T-helper 1 cell (primary cell): ENCODE data around the gene PF4V1.
"Not testable (repeated sequence)": the region's sequence is repeated elsewhere in the genome, so short reads cannot be mapped to it uniquely, and the experiment has no call there.

Experiments
- DNase-seq, 5 donors: peaks; one replicate each; pipeline ENCODE4 v3.0.0-alpha.2; 2012 to 2020

Gene PF4V1

GRCh38 chr4:73870768-73871167 lies 17.7 kb downstream of the PF4V1 start:
- no peak for DNase-seq

GRCh38 chr4:73871511-73872310 lies 18.6 kb downstream of the PF4V1 start:
- no peak for DNase-seq

DNA sequence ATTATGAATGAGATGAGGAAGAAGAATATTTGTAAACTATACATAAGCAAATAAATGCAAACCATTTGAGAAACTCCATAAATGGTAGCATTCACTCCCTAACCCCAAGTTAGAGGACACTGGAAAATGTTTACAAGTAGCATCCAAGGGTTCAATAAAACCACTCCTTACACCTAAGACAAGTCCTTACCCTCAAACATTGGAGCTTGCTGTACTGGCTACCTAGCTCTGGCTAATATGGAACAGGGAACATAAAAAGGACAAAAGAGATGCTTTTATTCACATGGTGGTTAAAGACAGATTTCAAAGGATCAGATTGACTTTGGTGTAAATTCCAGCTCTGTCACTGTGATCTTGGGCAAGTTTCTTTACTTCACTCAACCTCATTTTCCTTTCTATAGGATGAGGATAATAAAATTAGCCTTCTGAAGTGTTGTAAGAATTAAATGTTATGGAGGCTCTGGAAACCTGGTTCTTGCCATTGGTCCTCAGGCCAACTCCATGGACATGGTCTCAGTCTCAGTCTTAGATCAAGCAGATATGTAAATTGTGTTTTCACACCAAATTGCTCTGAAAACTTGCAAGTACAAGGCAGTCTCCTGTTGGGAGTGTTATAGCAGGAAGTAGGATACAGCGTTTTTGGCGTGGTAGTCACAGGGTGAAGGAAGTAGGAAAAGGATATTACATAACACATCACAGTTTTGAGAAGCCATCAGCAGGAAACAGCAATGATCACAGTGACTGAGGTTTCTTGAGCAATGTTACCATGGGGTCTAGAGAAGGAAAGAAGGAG lies 19.4 kb downstream of the PF4V1 start:
- DNase-seq = no peak

DNA sequence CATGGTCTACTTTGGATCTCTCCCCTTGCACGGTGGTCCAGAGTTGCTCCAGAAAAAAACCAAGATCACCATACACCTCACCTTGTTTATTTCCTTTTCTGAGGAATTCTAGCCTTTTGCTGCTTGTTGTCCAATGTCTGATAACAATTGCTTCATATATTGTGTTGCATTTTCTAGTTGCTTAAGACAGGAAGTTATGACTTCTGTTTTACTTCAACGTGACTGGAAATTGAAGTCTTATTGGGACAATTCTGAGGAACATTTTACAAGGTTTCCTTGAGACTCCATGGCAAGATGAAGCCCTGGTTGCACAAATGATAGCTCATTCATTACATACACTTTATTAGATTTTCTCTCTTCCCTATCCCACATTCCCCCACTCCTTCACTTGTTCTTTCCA lies 21.3 kb downstream of the PF4V1 start:
- DNase-seq = no peak

GRCh38 chr4:73875401-73875800 lies 22.3 kb downstream of the PF4V1 start:
- no peak for DNase-seq

- DNase-seq = no peak
Observed at GRCh38 chr4:73883306-73883705, 30.2 kb downstream of the PF4V1 start.

DNA sequence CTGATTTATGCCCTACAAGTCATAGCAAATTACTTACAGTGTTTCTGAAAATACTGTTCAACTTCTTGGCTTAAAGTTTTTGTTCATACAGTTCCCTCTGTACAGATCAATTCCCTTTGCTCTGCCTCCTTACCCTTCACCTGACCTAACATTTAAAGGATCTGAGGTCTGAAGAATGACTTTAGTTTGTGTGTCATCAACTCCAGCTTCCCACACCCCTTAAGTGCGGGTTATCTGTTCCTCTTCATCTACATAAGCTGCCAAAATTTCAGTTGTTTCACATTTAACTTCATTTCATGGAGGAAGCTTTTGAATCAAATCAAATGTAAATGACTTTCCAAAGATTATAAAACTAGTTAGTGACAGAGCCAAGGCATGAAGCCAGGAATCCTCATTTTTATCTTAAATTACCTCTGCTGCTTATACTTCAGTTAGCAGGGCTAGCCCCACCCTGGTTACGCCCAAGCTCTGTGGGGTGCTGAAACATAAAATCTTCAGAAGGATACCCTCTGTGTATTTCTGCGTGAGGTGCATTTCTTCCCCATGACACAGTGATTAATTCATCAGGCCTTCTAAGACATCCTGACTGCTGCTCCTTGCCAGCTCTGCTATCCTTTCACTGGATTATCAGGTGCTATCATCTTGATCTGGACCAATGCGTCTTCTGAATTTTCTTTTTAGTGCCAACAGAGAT lies 32.6 kb downstream of the PF4V1 start:
- no peak for DNase-seq

DNA sequence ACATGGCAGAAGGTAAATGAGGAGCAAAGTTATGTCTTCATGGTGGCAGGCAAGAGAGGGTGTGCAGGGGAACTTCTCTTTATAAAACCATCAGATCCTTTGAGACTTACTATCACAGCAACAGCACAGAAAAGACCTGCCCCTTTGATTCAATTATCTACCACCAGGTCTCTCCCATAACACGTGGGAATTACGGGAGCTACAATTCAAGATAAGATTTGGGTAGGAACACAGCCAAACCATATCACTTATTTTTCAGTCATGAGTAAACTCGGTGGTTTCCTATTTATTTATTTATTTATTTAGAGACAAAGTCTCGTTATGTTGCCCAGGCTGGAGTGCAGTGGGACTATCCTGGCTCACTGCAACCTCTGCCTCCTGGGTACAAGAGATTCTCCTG lies 38.2 kb downstream of the PF4V1 start:
- DNase-seq = no peak

GRCh38 chr4:73891739-73892405 lies 38.8 kb downstream of the PF4V1 start:
- no peak for DNase-seq

- no peak for DNase-seq
Observed at GRCh38 chr4:73892966-73893365, 39.9 kb downstream of the PF4V1 start.

DNA sequence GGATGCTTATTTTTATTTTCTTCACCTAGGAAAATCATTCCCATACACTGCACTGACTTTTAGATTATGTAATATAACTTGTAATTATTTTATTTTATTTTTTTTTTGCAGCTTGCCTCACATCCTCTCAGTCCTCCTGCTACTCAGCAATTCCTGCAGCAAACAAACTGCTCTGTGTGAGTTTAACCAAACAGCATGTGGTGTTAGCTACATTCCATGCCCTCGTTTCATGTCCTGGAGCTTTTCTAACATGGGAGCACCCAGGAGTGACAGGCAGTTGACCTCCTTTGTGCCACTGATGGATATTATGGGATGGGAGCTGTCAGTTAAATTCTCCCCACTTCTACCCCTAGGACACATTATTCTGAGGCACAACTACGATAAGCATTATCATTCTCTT lies 40.9 kb downstream of the PF4V1 start:
- no peak for DNase-seq

- DNase-seq = no peak
Observed at GRCh38 chr4:73895201-73896175, 42.4 kb downstream of the PF4V1 start.

DNA sequence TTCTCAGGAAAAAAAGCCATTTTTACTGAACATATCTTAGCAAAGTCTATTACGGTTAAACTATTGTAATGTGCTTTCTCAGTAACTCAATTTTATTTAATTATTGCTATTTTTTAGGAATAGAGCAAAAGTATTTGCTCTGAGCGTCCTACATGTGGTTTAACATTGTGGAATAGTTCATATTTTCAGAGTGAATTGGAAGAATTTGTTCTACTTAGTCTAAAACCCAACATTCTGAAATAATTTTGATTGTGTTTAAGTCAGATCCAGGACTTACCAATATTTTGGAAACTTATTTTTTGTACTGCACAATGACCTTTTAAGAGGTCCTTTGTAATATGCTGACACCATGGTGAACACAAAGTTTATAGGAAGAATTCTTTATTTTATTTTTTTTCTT lies 43.3 kb downstream of the PF4V1 start:
- DNase-seq = no peak

- DNase-seq = no peak
Observed at GRCh38 chr4:73897380-73898136, 44.5 kb downstream of the PF4V1 start.

DNA sequence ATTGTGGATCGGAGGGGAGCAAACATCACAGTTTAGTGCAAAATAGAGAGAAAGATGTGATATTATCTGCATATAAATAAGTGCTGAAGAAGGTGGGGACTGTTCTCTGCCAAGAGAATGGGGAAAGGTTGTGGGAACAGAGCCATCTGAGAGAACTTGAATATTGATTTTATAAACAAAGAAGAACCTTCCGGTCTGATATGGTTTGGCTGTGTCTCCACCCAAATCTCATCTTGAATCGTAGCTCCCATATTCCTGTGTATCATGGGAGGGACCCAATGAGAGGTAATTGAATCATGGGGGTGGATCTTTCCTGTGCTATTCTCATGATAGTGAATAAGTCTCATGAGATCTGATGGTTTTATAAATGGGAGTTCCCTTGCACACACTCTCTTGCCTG lies 46.2 kb downstream of the PF4V1 start:
- not testable (repeated sequence) for DNase-seq

DNA sequence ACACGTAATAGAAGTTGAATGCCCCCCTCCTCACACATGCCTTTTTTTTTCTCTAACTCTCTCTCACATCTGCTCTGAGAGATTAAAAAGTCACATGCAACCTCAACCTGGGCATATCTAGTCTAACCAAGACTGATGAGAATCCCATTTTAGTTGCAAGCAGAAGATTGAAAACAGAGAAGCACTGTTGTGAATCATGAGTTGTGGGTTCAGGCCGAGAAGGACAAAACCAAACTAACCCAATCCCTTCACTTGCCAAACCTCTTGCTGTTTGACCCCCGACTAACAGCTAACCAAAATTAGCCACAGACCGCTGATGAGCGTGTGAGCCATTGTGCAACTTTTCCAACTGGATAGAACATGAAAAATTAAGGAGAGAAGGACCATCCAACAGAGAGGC lies 47.9 kb downstream of the PF4V1 start:
- DNase-seq = no peak

DNA sequence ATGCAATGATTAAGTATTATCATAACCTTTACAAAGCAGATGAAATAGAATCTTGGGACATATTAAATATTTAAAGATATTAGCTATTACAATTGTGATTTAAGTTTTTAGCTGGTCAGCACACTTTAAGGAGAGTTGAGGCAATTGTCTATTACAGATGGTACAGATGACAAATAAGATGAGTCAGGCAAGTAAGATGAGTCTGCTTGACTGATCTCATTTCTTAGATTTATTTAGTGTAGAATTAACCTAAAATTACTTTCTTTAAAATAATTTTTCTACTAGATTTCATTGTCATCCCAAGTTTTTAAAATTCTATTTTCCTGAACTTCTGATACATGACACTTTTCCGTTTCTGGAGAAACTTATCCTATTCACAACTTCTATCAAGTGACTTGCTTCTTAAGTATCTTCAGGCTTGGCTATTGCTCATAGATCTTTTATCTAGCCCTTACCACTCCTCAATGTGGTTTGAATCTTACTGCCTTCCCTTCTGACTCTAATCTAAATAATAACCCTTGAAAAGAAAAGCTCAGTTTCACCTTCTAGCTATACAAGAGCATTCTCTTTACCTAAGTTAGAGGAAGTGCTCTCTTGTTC lies 49.0 kb downstream of the PF4V1 start:
- no peak for DNase-seq

- no peak for DNase-seq
Observed at GRCh38 chr4:73902817-73903547, 49.9 kb downstream of the PF4V1 start.
